Measurements from ENCODE around the gene CPT1B. TPM values are rescaled to one million over a fixed set of nuclear protein-coding genes. Genes with fewer than 3 reads are reported as not detected.

CPT1B gene
- total and polyA plus RNA-seq, 2 donors (not counting 3 experiments of a cell fraction or from before 2014, with no cell fraction given), result 7.1 TPM

DNA sequence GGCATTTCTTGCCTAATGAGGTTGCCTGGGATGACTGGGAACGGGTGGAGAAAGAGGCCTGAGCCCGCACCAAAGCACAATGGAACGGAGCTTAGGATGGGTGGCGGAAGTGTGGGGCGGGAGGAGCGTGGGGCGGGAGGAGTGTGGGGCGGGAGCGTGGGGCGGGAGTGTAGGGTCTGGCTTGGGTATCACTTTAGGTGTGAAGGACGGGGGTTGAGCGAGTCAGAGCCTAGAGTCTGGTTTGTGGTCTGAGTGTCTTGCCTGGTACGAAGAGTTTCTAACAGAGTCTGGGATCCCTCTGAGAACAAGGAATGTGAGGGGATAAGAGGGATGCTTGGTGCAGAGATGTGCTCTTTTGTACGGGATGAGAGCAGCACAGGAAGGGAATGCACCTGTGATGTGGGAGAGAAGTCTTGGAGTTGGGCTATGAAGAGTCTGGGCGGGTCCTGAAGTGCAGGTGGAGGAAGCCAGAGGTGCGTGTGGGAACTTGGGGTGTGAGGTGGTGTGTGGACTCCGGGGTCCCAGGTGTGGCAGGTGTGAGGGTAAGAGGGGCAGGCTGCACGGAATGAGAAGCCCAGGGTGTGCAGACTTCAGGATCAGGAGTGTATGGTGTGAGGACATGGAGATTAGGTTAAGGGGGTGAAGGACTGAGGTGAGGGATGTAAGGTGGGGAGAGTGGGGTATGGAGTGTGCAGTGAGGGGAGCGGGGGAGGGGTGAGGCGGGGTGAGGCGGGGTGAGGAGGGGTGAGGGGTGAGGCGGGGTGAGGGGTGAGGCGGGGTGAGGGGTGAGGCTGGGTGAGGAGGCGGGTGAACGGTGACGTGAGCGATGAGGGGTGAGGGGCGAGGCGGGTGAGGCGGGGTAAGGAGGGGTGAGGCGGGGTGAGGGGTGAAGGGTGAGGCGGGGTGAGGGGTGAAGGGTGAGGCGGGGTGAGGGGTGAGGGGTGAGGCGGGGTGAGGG is 16.5 kb downstream of the CPT1B start:
- BruUV-seq (replicated peaks), result no TSS peak
- no peak for FAIRE-seq
- H3K4me1 ChIP-seq (ENCODE audit: control insufficient read depth, extremely low read depth, insufficient read depth, low read length), result peaks cover 5% of the 10 kb centered on the region
- intact Hi-C loops (cut with micrococcal nuclease), result loop anchor here (2.0 kb wide), 1 partner anchor 17 kb away; the partner anchor contains the start of gene KLHDC7B
- H3K9me3 ChIP-seq (replicated peaks; ENCODE audit: control insufficient read depth, insufficient read depth, low read length), result no peaks in the 10 kb centered on the region
- no peaks in the 10 kb centered on the region for H3K9me1 ChIP-seq (replicated peaks; ENCODE audit: control insufficient read depth, extremely low read depth, insufficient read depth, low read length)
- H3K4me3 ChIP-seq (replicated peaks in 1 of 3; ENCODE audit: insufficient read depth in 1 of 3, low read depth in 1 of 3, low read length in 3 of 3), result no peak overlapping the region
- CTCF ChIA-PET, result interaction anchor here (1.6 kb wide), 1 partner anchor 7 kb away, joined by 5 read pairs; no protein-coding TSS in a partner anchor
- TF ChIP-seq POLR2AphosphoS5 (IDR thresholded peaks at IDR 0.05; ENCODE audit: insufficient read depth, low read depth, low read length), result no peak
- TF ChIP-seq, protein P1, sequence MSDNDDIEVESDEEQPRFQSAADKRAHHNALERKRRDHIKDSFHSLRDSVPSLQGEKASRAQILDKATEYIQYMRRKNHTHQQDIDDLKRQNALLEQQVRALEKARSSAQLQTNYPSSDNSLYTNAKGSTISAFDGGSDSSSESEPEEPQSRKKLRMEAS (IDR thresholded peaks at IDR 0.05; ENCODE audit: insufficient read depth, insufficient read length), result no peak
- TF ChIP-seq, protein P2, sequence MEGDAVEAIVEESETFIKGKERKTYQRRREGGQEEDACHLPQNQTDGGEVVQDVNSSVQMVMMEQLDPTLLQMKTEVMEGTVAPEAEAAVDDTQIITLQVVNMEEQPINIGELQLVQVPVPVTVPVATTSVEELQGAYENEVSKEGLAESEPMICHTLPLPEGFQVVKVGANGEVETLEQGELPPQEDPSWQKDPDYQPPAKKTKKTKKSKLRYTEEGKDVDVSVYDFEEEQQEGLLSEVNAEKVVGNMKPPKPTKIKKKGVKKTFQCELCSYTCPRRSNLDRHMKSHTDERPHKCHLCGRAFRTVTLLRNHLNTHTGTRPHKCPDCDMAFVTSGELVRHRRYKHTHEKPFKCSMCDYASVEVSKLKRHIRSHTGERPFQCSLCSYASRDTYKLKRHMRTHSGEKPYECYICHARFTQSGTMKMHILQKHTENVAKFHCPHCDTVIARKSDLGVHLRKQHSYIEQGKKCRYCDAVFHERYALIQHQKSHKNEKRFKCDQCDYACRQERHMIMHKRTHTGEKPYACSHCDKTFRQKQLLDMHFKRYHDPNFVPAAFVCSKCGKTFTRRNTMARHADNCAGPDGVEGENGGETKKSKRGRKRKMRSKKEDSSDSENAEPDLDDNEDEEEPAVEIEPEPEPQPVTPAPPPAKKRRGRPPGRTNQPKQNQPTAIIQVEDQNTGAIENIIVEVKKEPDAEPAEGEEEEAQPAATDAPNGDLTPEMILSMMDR (IDR thresholded peaks at IDR 0.05; ENCODE audit: extremely low read depth in 1 of 2, insufficient read depth in 1 of 2, low read depth in 1 of 2, low read length in 2 of 2), result no peak
- no peak for TF ChIP-seq GATA2 (IDR thresholded peaks at IDR 0.05; ENCODE audit: insufficient read depth, insufficient read length, low read depth, low read length)
- no peak for TF ChIP-seq EZH2 (IDR thresholded peaks at IDR 0.05; ENCODE audit: borderline replicate concordance, low read depth, low read length, severe bottlenecking)
- TF ChIP-seq MYC (IDR thresholded peaks at IDR 0.05; ENCODE audit: low read depth, low read length), result no peak
- TF ChIP-seq JUN (IDR thresholded peaks at IDR 0.05; ENCODE audit: borderline replicate concordance, insufficient read depth, insufficient read length, low read depth), result no peak
- no peak for TF ChIP-seq FOS (IDR thresholded peaks at IDR 0.05; ENCODE audit: borderline replicate concordance, insufficient read depth, low read length)
- no peak for TF ChIP-seq POLR2A (IDR thresholded peaks at IDR 0.05; ENCODE audit: low read depth, low read length)
- dilution Hi-C loops (cut with MboI; ENCODE audit: extremely low pct_ligation_motif_present, low sequenced_read_pairs), result no loop called here
- H3K27ac ChIP-seq (ENCODE audit: insufficient read depth, low read depth, low read length), result no peak overlapping the region
- DNase-seq (ENCODE audit: low read depth, low spot score), result no peak
- no peaks in the 10 kb centered on the region for H3K79me2 ChIP-seq (ENCODE audit: control insufficient read depth, insufficient read depth, low read length)
- no peak overlapping the region for H2AFZ ChIP-seq (ENCODE audit: low read depth, low read length)
- H3K4me2 ChIP-seq (ENCODE audit: insufficient read depth, low read length), result no peak overlapping the region
- no peaks in the 10 kb centered on the region for H4K20me1 ChIP-seq (replicated peaks; ENCODE audit: control insufficient read depth, extremely low read depth, insufficient read depth, low read length)
- H3K27me3 ChIP-seq (ENCODE audit: control insufficient read depth in 2 of 2, insufficient read depth in 2 of 2, low read length in 2 of 2), result peaks cover 11 to 16% of the 10 kb centered on the region in 2 experiments
- POLR2A ChIA-PET, result no interaction called here
- H3K36me3 ChIP-seq (ENCODE audit: control insufficient read depth in 2 of 2, extremely low read depth in 1 of 2, insufficient read depth in 2 of 2, low read length in 2 of 2), result no peaks in the 10 kb centered on the region
- H3K9ac ChIP-seq (replicated peaks; ENCODE audit: extremely low read depth, insufficient read depth, low read length), result no peak overlapping the region

Measured in endothelial cell of umbilical vein (primary cell).